Ishikawa (cell line): ENCODE data around the gene CD8B2.

Source experiments
- CEBPB ChIP-seq: IDR thresholded peaks from 2 replicates; pipeline ENCODE4 v1.6.1; 2012
- FOXM1 ChIP-seq: IDR thresholded peaks from 2 replicates; pipeline ENCODE4 v1.6.1; 2012; ENCODE audit warnings: low read depth, borderline replicate concordance
- RAD21 ChIP-seq: IDR thresholded peaks from 2 replicates; pipeline ENCODE4 v1.6.1; 2012; ENCODE audit warnings: low read depth
- REST ChIP-seq: IDR thresholded peaks from 2 replicates; pipeline ENCODE4 v1.6.1; 2012; ENCODE audit warnings: low read depth, mild to moderate bottlenecking
- TAF1 ChIP-seq: IDR thresholded peaks from 2 replicates; pipeline ENCODE4 v1.6.1; 2012; ENCODE audit warnings: low read depth, mild to moderate bottlenecking
- TEAD4 ChIP-seq: IDR thresholded peaks from 2 replicates; pipeline ENCODE4 v1.6.1; 2012
- TF ChIP-seq, protein P1 (sequence below): IDR thresholded peaks from 2 replicates; pipeline ENCODE4 v1.6.1; 2012
- TF ChIP-seq, protein P2 (sequence below): IDR thresholded peaks from 2 replicates; pipeline ENCODE4 v1.6.1; 2012

DNA sequence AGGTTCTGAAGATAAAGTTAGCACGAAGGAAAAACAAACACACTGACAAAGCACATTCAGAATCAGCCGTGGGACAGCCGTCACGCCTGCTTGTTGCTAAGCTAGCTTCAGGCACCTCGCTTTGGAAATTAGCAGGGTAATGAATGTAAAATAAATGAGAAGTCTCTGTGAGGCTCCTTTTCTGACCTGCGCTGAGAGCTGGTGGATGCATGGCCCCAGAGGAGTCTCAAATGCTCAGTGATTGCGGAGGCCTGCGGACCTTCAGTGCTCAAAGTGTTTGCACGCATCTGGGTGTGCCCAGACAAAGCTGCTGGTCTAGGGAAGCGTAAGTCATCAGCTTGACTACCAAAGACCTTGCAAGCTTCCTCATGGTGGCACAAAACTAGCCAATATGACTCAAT lies 50.6 kb downstream of the CD8B2 start:
- TF ChIP-seq RAD21: no peak
- no peak for TF ChIP-seq REST
- TF ChIP-seq TAF1: no peak
- TF ChIP-seq, protein P1, sequence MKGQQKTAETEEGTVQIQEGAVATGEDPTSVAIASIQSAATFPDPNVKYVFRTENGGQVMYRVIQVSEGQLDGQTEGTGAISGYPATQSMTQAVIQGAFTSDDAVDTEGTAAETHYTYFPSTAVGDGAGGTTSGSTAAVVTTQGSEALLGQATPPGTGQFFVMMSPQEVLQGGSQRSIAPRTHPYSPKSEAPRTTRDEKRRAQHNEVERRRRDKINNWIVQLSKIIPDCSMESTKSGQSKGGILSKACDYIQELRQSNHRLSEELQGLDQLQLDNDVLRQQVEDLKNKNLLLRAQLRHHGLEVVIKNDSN: no peak
- no peak for TF ChIP-seq TEAD4
- TF ChIP-seq FOXM1: no peak
- no peak for TF ChIP-seq CEBPB
- TF ChIP-seq, protein P2, sequence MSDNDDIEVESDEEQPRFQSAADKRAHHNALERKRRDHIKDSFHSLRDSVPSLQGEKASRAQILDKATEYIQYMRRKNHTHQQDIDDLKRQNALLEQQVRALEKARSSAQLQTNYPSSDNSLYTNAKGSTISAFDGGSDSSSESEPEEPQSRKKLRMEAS: no peak
